Stimulated activated CD4-positive, alpha-beta T cell treated with anti-CD3 and anti-CD28 coated beads, Interleukin-4, amount 100 ng/mL, for 4 hours (primary cell): ENCODE results near the gene XYLB.

Source experiments
- DNase-seq, 2 experiments: peaks; one replicate each; pipeline ENCODE4 v3.0.0-alpha.2; 2020

Gene XYLB

GRCh38 chr3:38325256-38325655 lies 21.3 kb upstream of the XYLB start:
- DNase-seq = no peak

- DNase-seq = no peak
These were observed 19.1 kb upstream of the XYLB start for GRCh38 chr3:38327335-38328009.

GRCh38 chr3:38331257-38332022 lies 15.1 kb upstream of the XYLB start:
- no peak for DNase-seq

GRCh38 chr3:38332201-38332600 lies 14.4 kb upstream of the XYLB start:
- no peak for DNase-seq

GRCh38 chr3:38334142-38335055 lies 12.2 kb upstream of the XYLB start:
- no peak for DNase-seq

DNA sequence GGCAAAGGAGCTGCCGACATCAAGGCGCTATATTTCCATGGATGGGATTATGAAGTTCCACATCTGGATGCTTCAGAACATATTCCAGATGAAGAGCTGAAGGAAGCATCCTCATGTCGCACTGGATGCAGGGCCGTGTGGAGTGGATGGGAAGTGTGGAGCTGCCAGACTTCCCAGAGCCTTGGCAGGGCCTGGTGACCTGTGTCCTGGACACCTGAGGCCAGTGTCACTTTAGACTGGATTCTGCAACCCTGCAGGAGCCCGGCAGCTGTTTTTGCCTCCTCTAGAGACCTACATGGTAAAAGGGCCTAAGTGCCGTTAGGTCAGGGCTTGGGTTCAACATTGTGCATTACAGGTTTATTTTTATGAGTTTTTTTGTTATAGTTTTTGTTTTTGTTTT lies 11.3 kb upstream of the XYLB start:
- no peak for DNase-seq

DNA sequence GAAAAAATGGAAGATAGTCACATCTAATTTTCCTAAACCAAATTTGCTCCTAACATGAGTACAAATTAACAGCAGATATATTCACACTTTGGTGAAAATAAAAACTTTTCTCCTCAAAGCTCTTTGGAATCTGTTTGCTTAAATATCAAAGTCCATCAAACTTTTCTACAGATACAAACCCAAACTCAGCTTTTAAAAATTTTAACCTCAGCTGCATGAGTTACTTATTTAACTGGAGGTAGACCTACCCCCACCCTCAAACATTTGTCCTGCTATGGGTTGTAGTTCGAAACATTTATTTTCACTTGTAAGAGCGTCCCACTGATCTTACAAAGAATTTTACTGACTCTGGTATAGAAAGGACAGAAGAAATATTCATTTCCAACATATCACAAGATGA lies 8.9 kb upstream of the XYLB start:
- DNase-seq = no peak

GRCh38 chr3:38343797-38344594 lies 2.6 kb upstream of the XYLB start:
- no peak for DNase-seq

GRCh38 chr3:38345879-38346586 lies 552 bp upstream of the XYLB start:
- DNase-seq = no peak

- no peak for DNase-seq
These were observed 1.0 kb downstream of the XYLB start for GRCh38 chr3:38347421-38348200.

- no peak for DNase-seq
These were observed 2.3 kb downstream of the XYLB start for GRCh38 chr3:38348903-38349302.

GRCh38 chr3:38349684-38350359 lies 3.2 kb downstream of the XYLB start:
- DNase-seq = no peak

DNA sequence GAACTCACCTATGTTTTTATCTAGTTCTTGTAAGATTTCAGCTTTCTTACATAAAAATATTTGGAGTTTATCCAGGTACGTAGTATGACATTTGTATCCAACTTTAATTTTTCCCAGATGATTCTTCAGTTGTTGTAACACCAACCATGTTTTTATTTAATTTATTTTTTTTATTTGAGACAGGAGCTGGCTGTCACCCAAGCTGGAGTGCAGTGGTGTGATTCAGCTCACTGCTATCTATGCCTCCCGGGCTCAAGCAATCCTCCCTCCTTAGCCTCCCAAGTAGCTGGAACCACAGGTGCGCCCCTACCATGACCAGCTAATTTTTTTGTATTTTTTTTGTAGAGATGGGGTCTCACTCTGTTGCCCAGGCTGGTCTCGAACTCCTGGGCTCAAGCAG lies 6.6 kb downstream of the XYLB start:
- no peak for DNase-seq

DNA sequence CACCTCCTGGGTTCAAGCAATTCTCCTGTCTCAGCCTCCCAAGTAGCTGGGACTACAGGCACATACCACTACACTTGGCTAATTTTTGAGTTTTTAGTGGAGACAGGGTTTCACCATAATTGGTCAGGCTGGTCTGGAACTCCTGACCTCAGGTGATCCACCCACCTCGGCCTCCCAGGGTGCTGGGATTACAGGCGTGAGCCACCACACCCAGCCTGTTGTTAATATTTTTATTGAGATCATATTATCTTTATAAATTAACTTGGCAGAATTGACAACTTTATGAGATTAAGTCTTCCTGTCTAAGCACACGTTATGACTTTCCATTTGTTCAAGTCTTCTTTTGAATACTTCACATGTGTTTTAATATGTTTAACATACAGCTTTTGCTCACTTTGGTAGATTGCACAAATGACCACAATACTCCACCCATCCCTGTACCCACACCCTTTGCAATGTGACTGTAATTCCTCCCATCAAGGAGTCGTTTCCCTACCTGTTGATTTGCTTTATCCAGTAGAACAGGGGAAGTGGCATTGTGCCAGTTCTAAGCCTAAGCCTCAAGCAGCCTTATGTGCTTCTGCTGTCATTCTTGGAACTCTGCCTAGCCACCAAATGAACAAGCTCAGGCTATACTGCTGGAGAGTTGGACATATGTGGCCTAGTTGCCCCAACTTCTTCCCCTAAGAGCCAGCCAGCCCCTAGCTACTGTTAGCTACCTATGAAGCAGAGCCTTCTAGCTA lies 8.2 kb downstream of the XYLB start:
- no peak for DNase-seq

DNA sequence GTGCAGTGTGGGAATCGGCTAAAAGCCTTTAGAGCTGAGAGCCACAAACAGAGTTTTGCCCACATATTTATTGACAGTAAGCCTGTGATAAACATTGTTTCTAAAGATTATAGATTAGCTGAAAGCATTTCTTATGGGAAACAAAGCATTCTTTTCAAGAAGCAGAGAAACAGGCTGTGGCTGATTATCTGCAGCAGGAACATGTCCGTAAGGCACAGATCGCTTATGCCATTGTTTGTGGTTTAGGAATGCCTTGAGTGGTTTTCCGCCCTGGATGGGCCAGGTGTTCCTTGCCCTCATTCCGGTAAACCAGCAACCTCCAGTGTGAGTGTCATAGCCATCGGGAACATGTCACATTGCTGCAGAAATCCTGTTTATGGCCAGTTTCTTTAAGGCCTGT lies 12.5 kb downstream of the XYLB start:
- DNase-seq = no peak

DNA sequence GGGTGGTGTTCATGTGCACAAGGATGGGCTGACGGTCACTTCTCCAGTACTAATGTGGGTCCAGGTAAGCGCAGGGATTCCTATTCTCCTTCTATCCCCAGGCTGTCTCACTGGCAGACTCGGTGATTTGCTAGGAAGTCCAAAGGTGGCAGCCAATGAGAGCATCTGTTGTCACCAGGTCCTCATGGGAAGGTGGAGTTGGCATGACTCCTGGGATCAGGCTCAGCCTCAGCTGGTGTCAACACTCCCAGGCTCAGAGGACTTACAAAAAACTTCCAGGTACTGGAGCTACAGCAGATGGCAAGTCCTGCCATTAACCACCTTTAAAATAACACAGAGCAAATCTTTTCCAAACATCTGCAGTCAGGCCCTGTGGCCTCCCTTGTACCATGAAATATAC lies 13.8 kb downstream of the XYLB start:
- no peak for DNase-seq

GRCh38 chr3:38361496-38361895 lies 14.9 kb downstream of the XYLB start:
- no peak for DNase-seq

- DNase-seq = no peak
These were observed 16.2 kb downstream of the XYLB start for GRCh38 chr3:38362825-38363224.

DNA sequence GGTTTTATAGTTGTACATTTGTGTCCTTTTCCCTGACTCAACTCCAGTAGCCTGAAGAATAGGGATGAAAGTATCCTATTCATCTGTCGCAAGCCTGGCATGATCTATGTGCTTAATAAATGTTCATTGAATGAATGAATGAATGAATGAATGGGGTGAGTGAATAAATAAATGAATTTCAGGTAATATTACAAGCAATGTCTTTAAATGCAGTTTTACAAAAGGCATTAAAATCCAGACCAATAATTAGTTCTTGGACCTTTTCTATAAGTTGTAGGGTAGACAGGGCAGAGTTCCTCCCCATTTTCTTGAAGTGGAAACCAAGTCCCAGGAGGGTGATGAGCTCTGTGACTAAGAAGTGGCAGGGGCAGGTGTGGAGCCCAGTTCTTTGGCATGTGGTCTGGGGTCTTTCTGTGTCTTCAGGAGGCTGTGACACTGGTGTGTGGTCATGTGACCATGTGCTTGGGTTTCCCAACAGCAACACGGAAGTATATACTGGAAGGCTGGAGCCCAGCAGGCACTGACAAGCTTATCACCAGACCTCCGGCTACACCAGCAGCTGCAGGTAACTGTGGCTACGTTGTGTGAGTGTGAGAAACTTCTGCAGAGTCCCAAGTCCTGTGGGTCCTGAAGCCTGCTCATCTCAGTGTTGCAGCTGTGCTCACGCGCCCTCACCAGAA lies 18.3 kb downstream of the XYLB start:
- no peak for DNase-seq
